ENCODE data around the gene ASB6.

Gene ASB6

DNA sequence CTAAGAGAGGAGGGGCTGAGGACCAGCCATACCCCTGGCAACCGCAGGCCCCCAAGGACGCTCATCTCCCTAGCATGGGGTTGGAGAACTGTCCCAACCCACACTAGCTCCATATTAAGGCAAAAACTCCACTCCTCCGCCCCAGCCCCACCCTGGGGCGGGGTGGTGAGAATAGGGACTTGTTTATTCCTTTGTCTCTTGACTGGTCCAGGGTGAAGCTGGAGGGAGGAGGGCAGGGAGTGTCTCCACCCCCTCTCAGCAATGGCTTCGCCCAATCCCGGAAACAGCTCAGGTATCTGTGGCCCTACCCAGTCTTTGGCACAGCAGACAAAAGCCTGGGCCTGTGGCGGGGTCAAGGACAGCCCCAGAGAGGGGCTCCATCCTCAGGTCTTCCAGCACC, 40.4 kb upstream of the ASB6 start:
- TF ChIP-seq EZH2 (IDR thresholded peaks at IDR 0.05; ENCODE audit: borderline replicate concordance, low read depth, low read length, severe bottlenecking): no peak
- TF ChIP-seq, protein P1, sequence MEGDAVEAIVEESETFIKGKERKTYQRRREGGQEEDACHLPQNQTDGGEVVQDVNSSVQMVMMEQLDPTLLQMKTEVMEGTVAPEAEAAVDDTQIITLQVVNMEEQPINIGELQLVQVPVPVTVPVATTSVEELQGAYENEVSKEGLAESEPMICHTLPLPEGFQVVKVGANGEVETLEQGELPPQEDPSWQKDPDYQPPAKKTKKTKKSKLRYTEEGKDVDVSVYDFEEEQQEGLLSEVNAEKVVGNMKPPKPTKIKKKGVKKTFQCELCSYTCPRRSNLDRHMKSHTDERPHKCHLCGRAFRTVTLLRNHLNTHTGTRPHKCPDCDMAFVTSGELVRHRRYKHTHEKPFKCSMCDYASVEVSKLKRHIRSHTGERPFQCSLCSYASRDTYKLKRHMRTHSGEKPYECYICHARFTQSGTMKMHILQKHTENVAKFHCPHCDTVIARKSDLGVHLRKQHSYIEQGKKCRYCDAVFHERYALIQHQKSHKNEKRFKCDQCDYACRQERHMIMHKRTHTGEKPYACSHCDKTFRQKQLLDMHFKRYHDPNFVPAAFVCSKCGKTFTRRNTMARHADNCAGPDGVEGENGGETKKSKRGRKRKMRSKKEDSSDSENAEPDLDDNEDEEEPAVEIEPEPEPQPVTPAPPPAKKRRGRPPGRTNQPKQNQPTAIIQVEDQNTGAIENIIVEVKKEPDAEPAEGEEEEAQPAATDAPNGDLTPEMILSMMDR (IDR thresholded peaks at IDR 0.05; ENCODE audit: borderline replicate concordance, extremely low read depth, low read length, poor library complexity, severe bottlenecking): no peak
- H3K9me3 ChIP-seq (ENCODE audit: insufficient read depth, low read length, severe bottlenecking): no peaks in the 10 kb centered on the region
- H4K20me1 ChIP-seq (ENCODE audit: insufficient read depth, low read length): no peaks in the 10 kb centered on the region
- H3K27me3 ChIP-seq (ENCODE audit: insufficient read depth, low read length, poor library complexity): peaks cover 3% of the 10 kb centered on the region
- no peak for DNase-seq
- no peaks in the 10 kb centered on the region for H3K36me3 ChIP-seq (ENCODE audit: insufficient read depth, low read length)
- no peak overlapping the region for H3K4me2 ChIP-seq (ENCODE audit: insufficient read depth, low read length)
- no peaks in the 10 kb centered on the region for H3K79me2 ChIP-seq (ENCODE audit: insufficient read depth, low read length)
- no peak overlapping the region for H3K9ac ChIP-seq (ENCODE audit: low read depth, low read length)
- H3K4me1 ChIP-seq (ENCODE audit: insufficient read depth, low read length): no peaks in the 10 kb centered on the region
- H2AFZ ChIP-seq (ENCODE audit: low read depth, low read length): no peak overlapping the region
- no peak overlapping the region for H3K4me3 ChIP-seq (ENCODE audit: low read depth in 1 of 2, low read length in 2 of 2)
- no peak overlapping the region for H3K27ac ChIP-seq (ENCODE audit: low read length)
- ATAC-seq (ENCODE audit: insufficient read depth, low read depth): no peak

DNA sequence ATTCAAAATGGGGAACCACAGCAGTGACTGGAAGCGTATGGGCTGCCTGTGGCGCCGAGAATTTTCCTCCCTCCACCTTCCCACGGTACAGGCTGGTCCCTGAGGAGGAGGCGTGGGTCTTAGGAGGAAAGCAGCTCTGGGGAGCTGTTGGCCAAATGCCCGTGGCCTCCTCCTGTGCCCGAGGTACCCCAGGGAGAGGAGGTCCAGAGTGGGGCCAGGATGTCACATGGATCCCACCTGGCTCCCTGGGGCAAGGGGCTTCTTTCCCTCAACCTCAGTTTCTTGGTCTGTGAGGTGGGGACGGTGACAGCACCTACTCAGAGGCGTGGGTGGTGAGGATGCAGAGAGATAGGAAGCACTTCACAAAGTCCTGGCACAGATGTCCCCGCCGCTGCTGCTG, 40.0 kb upstream of the ASB6 start:
- no peak overlapping the region for H3K4me2 ChIP-seq (ENCODE audit: insufficient read depth, low read length)
- ATAC-seq (ENCODE audit: insufficient read depth, low read depth) (no peak), DNase-seq (no peak)
- no peak overlapping the region for H3K27ac ChIP-seq (ENCODE audit: low read length)
- H3K4me1 ChIP-seq (ENCODE audit: insufficient read depth, low read length): no peaks in the 10 kb centered on the region
- no peaks in the 10 kb centered on the region for H3K9me3 ChIP-seq (ENCODE audit: insufficient read depth, low read length, severe bottlenecking)
- H3K36me3 ChIP-seq (ENCODE audit: insufficient read depth, low read length): no peaks in the 10 kb centered on the region
- H3K27me3 ChIP-seq (ENCODE audit: insufficient read depth, low read length, poor library complexity): peaks cover 3% of the 10 kb centered on the region
- no peak overlapping the region for H3K9ac ChIP-seq (ENCODE audit: low read depth, low read length)
- TF ChIP-seq, protein P1 (IDR thresholded peaks at IDR 0.05; ENCODE audit: borderline replicate concordance, extremely low read depth, low read length, poor library complexity, severe bottlenecking): no peak
- TF ChIP-seq EZH2 (IDR thresholded peaks at IDR 0.05; ENCODE audit: borderline replicate concordance, low read depth, low read length, severe bottlenecking): no peak
- no peak overlapping the region for H3K4me3 ChIP-seq (ENCODE audit: low read depth in 1 of 2, low read length in 2 of 2)
- H4K20me1 ChIP-seq (ENCODE audit: insufficient read depth, low read length): no peaks in the 10 kb centered on the region
- H2AFZ ChIP-seq (ENCODE audit: low read depth, low read length): no peak overlapping the region
- no peaks in the 10 kb centered on the region for H3K79me2 ChIP-seq (ENCODE audit: insufficient read depth, low read length)

DNA sequence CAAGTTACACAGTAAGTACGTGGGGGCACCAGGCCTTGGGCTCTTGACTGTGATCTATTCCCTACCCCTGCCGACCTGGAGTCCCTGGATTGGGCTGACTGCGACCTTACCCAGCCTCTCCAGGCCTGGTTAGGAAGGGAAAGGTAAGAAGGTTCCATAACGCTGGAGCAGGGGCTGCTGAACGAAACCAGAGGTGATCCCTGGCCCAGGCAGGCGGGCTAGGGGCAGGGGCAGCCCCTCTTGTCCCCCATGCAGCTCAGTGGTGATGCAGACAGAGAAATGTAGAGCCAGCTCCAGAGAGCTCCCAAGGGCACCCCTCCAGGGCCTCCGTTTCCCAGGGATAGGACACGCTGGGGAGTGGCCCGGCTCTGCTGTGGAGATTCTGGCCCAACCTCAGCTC, 37.6 kb upstream of the ASB6 start:
- no peaks in the 10 kb centered on the region for H3K79me2 ChIP-seq (ENCODE audit: insufficient read depth, low read length)
- no peak overlapping the region for H2AFZ ChIP-seq (ENCODE audit: low read depth, low read length)
- no peaks in the 10 kb centered on the region for H3K36me3 ChIP-seq (ENCODE audit: insufficient read depth, low read length)
- no peak overlapping the region for H3K9ac ChIP-seq (ENCODE audit: low read depth, low read length)
- no peak overlapping the region for H3K4me2 ChIP-seq (ENCODE audit: insufficient read depth, low read length)
- no peak for ATAC-seq (ENCODE audit: insufficient read depth, low read depth)
- H3K4me3 ChIP-seq (ENCODE audit: low read depth in 1 of 2, low read length in 2 of 2): no peak overlapping the region
- H3K27me3 ChIP-seq (ENCODE audit: insufficient read depth, low read length, poor library complexity): peaks cover 3% of the 10 kb centered on the region
- no peaks in the 10 kb centered on the region for H3K9me3 ChIP-seq (ENCODE audit: insufficient read depth, low read length, severe bottlenecking)
- H3K27ac ChIP-seq (ENCODE audit: low read length): no peak overlapping the region
- no peaks in the 10 kb centered on the region; the same call in 1 of the 2 replicates for H4K20me1 ChIP-seq (ENCODE audit: insufficient read depth, low read length)
- DNase-seq: no peak
- no peak for TF ChIP-seq EZH2 (IDR thresholded peaks at IDR 0.05; ENCODE audit: borderline replicate concordance, low read depth, low read length, severe bottlenecking)
- TF ChIP-seq, protein P1 (IDR thresholded peaks at IDR 0.05; ENCODE audit: borderline replicate concordance, extremely low read depth, low read length, poor library complexity, severe bottlenecking): no peak
- no peaks in the 10 kb centered on the region for H3K4me1 ChIP-seq (ENCODE audit: insufficient read depth, low read length)

DNA sequence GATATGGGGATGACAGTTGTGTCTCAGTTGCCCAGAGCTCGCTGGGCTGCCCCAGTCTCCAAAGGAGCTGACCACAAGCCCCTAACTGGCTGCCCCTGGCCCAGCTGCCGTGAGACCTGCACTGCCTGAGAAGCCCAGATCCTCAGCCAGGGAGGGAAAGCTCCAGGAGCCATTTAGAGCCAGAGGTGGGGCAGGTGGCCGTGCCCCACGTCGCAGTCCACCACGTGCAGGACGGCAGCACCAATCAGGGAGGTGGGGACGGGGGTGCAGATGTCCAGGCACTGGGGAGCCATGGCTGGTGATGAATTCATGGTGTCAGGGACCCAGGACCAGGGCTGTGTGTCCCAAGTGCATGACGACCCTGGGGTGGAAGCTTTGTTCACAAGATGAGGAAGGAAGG, 36.9 kb upstream of the ASB6 start:
- Histone ChIP-seq H3K4me2 (ENCODE audit: insufficient read depth, low read length) (no peak overlapping the region), H3K9ac (ENCODE audit: low read depth, low read length) (no peak overlapping the region), H4K20me1 (ENCODE audit: insufficient read depth, low read length) (no peaks in the 10 kb centered on the region; the same call in 1 of the 2 replicates), H2AFZ (ENCODE audit: low read depth, low read length) (no peak overlapping the region), H3K9me3 (ENCODE audit: insufficient read depth, low read length, severe bottlenecking) (no peaks in the 10 kb centered on the region), H3K79me2 (ENCODE audit: insufficient read depth, low read length) (no peaks in the 10 kb centered on the region), H3K36me3 (ENCODE audit: insufficient read depth, low read length) (no peaks in the 10 kb centered on the region), H3K27me3 (ENCODE audit: insufficient read depth, low read length, poor library complexity) (peaks cover 3% of the 10 kb centered on the region), H3K4me1 (ENCODE audit: insufficient read depth, low read length) (no peaks in the 10 kb centered on the region), H3K27ac (ENCODE audit: low read length) (no peak overlapping the region), H3K4me3 (ENCODE audit: low read depth in 1 of 2, low read length in 2 of 2) (no peak overlapping the region)
- DNase-seq (no peak), ATAC-seq (ENCODE audit: insufficient read depth, low read depth) (no peak)
- TF ChIP-seq, protein P1 (IDR thresholded peaks at IDR 0.05; ENCODE audit: borderline replicate concordance, extremely low read depth, low read length, poor library complexity, severe bottlenecking): no peak
- TF ChIP-seq EZH2 (IDR thresholded peaks at IDR 0.05; ENCODE audit: borderline replicate concordance, low read depth, low read length, severe bottlenecking): no peak

All from DND-41 (cell line).